HepG2 (cell line): ENCODE results near the gene BTBD19. TPM values are rescaled to one million over a fixed set of nuclear protein-coding genes. Genes with fewer than 3 reads are reported as not detected.
A peak's percentile ranks its signal among the peaks of the same experiment; 100 is the strongest.

Experiments used
- BCL6 ChIP-seq: IDR thresholded peaks from 2 replicates; pipeline ENCODE4 v1.6.1; 2016; ENCODE audit warnings: missing genetic modification reagents, missing compliant biosample characterization
- BRCA1 ChIP-seq: sonication (generic); formaldehyde crosslinking; IDR thresholded peaks from 2 replicates; pipeline ENCODE4 v1.4.0; 2020; ENCODE audit warnings: missing genetic modification reagents
- EED ChIP-seq: sonication (generic); formaldehyde crosslinking; IDR thresholded peaks from 2 replicates; pipeline ENCODE4 v1.5.0; 2020; ENCODE audit warnings: mild to moderate bottlenecking, missing genetic modification reagents
- FOXK1 ChIP-seq: sonication (generic); formaldehyde crosslinking; IDR thresholded peaks from 2 replicates; pipeline ENCODE4 v1.4.0; 2020; ENCODE audit warnings: low read depth, missing genetic modification reagents, borderline replicate concordance
- JUNB ChIP-seq: sonication (generic); formaldehyde crosslinking; IDR thresholded peaks from 2 replicates; pipeline ENCODE4 v1.8.0; 2022; ENCODE audit warnings: missing genetic modification reagents, mild to moderate bottlenecking, borderline replicate concordance
- NFE2L2 ChIP-seq: fragments of 150-350 bp; IDR thresholded peaks from 2 replicates; pipeline ENCODE4 v1.6.1; 2014; ENCODE audit warnings: low read length
- NRL ChIP-seq: sonication (generic); formaldehyde crosslinking; IDR thresholded peaks from 2 replicates; pipeline ENCODE4 v1.5.0; 2020; ENCODE audit warnings: missing genetic modification reagents, mild to moderate bottlenecking, moderate library complexity, borderline replicate concordance
- SAFB2 ChIP-seq: sonication (generic); formaldehyde crosslinking; IDR thresholded peaks from 2 replicates; pipeline ENCODE4 v1.5.1; 2020; ENCODE audit warnings: missing genetic modification reagents, low read depth, mild to moderate bottlenecking, borderline replicate concordance
- ZNF24 ChIP-seq: fragments of 450-650 bp; IDR thresholded peaks from 2 replicates; pipeline ENCODE4 v1.6.1; 2017; ENCODE audit warnings: antibody characterized with exemption, mild to moderate bottlenecking
- ZNF317 ChIP-seq: sonication (generic); formaldehyde crosslinking; IDR thresholded peaks from 2 replicates; pipeline ENCODE4 v1.5.0; 2020; ENCODE audit warnings: mild to moderate bottlenecking, missing genetic modification reagents
- ZNF382 ChIP-seq: sonication (generic); formaldehyde crosslinking; IDR thresholded peaks from 2 replicates; pipeline ENCODE4 v1.5.0; 2020; ENCODE audit warnings: missing genetic modification reagents, mild to moderate bottlenecking, borderline replicate concordance
- ZNF570 ChIP-seq: sonication (generic); formaldehyde crosslinking; IDR thresholded peaks from 2 replicates; pipeline ENCODE4 v1.4.0; 2020; ENCODE audit warnings: mild to moderate bottlenecking, missing genetic modification reagents, borderline replicate concordance
- ZNF619 ChIP-seq: sonication (generic); formaldehyde crosslinking; IDR thresholded peaks from 2 replicates; pipeline ENCODE4 v1.4.0; 2020; ENCODE audit warnings: mild to moderate bottlenecking, missing genetic modification reagents
- ZNF83 ChIP-seq: sonication (generic); formaldehyde crosslinking; IDR thresholded peaks from 2 replicates; pipeline ENCODE4 v1.4.0; 2020; ENCODE audit warnings: missing genetic modification reagents, mild to moderate bottlenecking, borderline replicate concordance
- ZSCAN22 ChIP-seq: sonication (generic); formaldehyde crosslinking; IDR thresholded peaks from 2 replicates; pipeline ENCODE4 v1.4.0; 2020; ENCODE audit warnings: mild to moderate bottlenecking, missing genetic modification reagents
- polyA plus RNA-seq, 8 experiments: library from polyadenylated mRNA; depleted of rRNA in 3 of 8; stranded (reverse) in 7 of 8; unstranded in 1 of 8; fragments of >200 nt; fragmentation: Illumina TruSeq in 4 of 8; extraction: Trizol in 4 of 8; gene quantifications; 2 replicates each; pipeline versions ENCODE4 v1.2.1 to v1.2.3, GENCODE V29; 2011 to 2016; ENCODE audit warnings: low read depth in 4 of 8, missing spikeins in 1 of 8, mixed read lengths in 1 of 8; ENCODE audit not compliant: insufficient read depth in 1 of 8
- total RNA-seq, 5 experiments: library from RNA; depleted of rRNA; stranded (reverse); fragments of >200 nt; fragmentation: Illumina TruSeq; extraction: Trizol; gene quantifications; 2 replicates each; pipeline ENCODE4 v1.2.3, GENCODE V29; 2016; ENCODE audit warnings: low read depth in 1 of 5
- TF ChIP-seq, protein P1 (sequence below): sonication (generic); formaldehyde crosslinking; IDR thresholded peaks from 2 replicates; pipeline ENCODE4 v1.4.0; 2020; ENCODE audit warnings: missing genetic modification reagents
- TF ChIP-seq, protein P2 (sequence below): sonication (generic); formaldehyde crosslinking; IDR thresholded peaks from 2 replicates; pipeline ENCODE4 v1.5.0; 2020; ENCODE audit warnings: mild to moderate bottlenecking, missing genetic modification reagents
- TF ChIP-seq, protein P3 (sequence below): sonication (generic); formaldehyde crosslinking; IDR thresholded peaks from 2 replicates; pipeline ENCODE4 v1.5.0; 2020; ENCODE audit warnings: missing genetic modification reagents
- TF ChIP-seq, protein P4 (sequence below): sonication (generic); formaldehyde crosslinking; IDR thresholded peaks from 2 replicates; pipeline ENCODE4 v1.8.0; 2022; ENCODE audit warnings: missing genetic modification reagents, low read depth, mild to moderate bottlenecking, borderline replicate concordance
- TF ChIP-seq, protein P5 (sequence below): sonication (generic); formaldehyde crosslinking; IDR thresholded peaks from 2 replicates; pipeline ENCODE4 v1.4.0; 2020; ENCODE audit warnings: missing genetic modification reagents

BTBD19 gene
- total and polyA plus RNA-seq, 2 of the 13 experiments (the other 11 are each of a cell fraction or from before 2014, with no cell fraction given): 2.7 to 6.7 TPM

DNA sequence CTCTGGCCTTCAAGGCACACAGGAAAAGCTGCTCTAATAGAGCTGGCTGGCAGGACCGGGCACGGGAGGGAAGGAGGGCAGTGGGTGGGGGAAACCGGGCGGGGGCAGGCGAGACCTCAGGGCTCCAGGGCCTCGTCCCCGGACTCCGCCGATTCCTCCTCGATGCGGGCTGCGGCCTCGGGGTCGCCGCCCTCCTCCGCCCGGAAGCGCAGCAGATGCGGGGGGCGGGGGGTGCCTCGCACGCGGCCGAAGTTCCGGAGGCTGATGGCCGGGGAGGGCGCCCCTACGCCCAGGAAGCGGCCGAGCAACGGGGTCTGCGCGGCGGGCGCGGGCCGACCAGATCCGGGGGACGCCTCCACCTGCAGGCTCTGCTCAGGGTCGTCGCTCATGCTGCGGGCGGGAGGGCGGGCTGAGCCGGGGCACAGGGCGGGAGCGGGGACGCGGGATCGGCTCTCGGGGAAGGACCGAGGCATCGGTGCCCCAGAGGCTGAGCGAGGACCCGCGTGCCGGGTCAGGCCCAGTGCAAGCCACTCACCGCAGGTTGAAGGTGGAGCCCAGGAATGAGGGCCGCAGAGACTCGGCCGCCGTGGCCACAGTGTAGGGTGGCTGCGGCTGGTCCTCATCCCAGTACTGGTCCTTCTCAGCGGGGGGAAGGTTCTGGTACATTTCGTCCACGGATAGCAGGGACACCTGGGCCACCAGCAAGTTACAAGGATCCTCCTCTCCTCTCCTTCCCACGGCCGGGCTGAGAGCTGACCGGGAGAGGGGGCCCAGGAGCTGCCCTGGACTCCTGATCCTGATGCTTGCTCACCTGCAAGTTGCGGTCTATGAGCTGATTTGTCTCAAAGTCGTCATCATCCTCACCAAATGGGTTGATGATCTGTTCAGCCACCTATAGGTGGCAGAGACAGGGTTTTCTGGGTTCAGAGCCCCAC is 24.0 kb upstream of the BTBD19 start (continued):
- TF ChIP-seq, protein P1, sequence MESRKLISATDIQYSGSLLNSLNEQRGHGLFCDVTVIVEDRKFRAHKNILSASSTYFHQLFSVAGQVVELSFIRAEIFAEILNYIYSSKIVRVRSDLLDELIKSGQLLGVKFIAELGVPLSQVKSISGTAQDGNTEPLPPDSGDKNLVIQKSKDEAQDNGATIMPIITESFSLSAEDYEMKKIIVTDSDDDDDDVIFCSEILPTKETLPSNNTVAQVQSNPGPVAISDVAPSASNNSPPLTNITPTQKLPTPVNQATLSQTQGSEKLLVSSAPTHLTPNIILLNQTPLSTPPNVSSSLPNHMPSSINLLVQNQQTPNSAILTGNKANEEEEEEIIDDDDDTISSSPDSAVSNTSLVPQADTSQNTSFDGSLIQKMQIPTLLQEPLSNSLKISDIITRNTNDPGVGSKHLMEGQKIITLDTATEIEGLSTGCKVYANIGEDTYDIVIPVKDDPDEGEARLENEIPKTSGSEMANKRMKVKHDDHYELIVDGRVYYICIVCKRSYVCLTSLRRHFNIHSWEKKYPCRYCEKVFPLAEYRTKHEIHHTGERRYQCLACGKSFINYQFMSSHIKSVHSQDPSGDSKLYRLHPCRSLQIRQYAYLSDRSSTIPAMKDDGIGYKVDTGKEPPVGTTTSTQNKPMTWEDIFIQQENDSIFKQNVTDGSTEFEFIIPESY (CRISPR knock-in tag): peak; percentile 8; the same call in 1 of the 2 replicates
- TF ChIP-seq ZNF570 (CRISPR knock-in tag): no peak
- TF ChIP-seq, protein P2, sequence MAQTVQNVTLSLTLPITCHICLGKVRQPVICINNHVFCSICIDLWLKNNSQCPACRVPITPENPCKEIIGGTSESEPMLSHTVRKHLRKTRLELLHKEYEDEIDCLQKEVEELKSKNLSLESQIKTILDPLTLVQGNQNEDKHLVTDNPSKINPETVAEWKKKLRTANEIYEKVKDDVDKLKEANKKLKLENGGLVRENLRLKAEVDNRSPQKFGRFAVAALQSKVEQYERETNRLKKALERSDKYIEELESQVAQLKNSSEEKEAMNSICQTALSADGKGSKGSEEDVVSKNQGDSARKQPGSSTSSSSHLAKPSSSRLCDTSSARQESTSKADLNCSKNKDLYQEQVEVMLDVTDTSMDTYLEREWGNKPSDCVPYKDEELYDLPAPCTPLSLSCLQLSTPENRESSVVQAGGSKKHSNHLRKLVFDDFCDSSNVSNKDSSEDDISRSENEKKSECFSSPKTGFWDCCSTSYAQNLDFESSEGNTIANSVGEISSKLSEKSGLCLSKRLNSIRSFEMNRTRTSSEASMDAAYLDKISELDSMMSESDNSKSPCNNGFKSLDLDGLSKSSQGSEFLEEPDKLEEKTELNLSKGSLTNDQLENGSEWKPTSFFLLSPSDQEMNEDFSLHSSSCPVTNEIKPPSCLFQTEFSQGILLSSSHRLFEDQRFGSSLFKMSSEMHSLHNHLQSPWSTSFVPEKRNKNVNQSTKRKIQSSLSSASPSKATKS (CRISPR knock-in tag): no peak
- TF ChIP-seq, protein P3, sequence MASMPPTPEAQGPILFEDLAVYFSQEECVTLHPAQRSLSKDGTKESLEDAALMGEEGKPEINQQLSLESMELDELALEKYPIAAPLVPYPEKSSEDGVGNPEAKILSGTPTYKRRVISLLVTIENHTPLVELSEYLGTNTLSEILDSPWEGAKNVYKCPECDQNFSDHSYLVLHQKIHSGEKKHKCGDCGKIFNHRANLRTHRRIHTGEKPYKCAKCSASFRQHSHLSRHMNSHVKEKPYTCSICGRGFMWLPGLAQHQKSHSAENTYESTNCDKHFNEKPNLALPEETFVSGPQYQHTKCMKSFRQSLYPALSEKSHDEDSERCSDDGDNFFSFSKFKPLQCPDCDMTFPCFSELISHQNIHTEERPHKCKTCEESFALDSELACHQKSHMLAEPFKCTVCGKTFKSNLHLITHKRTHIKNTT (CRISPR knock-in tag): no peak
- no peak for TF ChIP-seq NFE2L2
- TF ChIP-seq ZNF24: no peak
- TF ChIP-seq JUNB (CRISPR knock-in tag): no peak
- TF ChIP-seq BCL6 (CRISPR knock-in tag): no peak
- TF ChIP-seq, protein P4, sequence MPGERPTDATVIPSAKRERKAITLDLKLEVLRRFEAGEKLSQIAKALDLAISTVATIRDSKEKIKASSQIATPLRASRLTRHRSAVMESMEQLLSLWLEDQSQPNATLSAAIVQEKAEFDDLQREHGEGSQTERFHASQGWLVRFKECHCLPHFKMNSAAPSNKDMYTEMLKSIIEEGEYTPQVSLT: no peak
- TF ChIP-seq FOXK1: no peak
- TF ChIP-seq, protein P5, sequence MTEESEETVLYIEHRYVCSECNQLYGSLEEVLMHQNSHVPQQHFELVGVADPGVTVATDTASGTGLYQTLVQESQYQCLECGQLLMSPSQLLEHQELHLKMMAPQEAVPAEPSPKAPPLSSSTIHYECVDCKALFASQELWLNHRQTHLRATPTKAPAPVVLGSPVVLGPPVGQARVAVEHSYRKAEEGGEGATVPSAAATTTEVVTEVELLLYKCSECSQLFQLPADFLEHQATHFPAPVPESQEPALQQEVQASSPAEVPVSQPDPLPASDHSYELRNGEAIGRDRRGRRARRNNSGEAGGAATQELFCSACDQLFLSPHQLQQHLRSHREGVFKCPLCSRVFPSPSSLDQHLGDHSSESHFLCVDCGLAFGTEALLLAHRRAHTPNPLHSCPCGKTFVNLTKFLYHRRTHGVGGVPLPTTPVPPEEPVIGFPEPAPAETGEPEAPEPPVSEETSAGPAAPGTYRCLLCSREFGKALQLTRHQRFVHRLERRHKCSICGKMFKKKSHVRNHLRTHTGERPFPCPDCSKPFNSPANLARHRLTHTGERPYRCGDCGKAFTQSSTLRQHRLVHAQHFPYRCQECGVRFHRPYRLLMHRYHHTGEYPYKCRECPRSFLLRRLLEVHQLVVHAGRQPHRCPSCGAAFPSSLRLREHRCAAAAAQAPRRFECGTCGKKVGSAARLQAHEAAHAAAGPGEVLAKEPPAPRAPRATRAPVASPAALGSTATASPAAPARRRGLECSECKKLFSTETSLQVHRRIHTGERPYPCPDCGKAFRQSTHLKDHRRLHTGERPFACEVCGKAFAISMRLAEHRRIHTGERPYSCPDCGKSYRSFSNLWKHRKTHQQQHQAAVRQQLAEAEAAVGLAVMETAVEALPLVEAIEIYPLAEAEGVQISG (CRISPR knock-in tag): peak; percentile 57
- TF ChIP-seq SAFB2 (CRISPR knock-in tag): no peak
- no peak for TF ChIP-seq EED (CRISPR knock-in tag)
- peak; percentile 7; the same call in 1 of the 2 replicates for TF ChIP-seq NRL
- TF ChIP-seq ZSCAN22 (CRISPR knock-in tag): no peak
- 0 out of 2 replicates have a peak, but pooled peaks have one; percentile 30 for TF ChIP-seq BRCA1 (CRISPR knock-in tag)
- TF ChIP-seq ZNF619 (CRISPR knock-in tag): no peak
- no peak; the same call in 1 of the 2 replicates for TF ChIP-seq ZNF317 (CRISPR knock-in tag)
- TF ChIP-seq ZNF382 (CRISPR knock-in tag): no peak
- no peak for TF ChIP-seq ZNF83 (CRISPR knock-in tag)
